H9 (cell line): Measurements from ENCODE around the gene ARHGEF16. TPM values are rescaled to one million over a fixed set of nuclear protein-coding genes. Genes with fewer than 3 reads are reported as not detected.

Experiments used
- DNase-seq: peaks from one replicate; pipeline ENCODE4 v3.0.0-alpha.2; 2017
- H2AFZ ChIP-seq: one replicate; pipeline ENCODE4 v1.6.1; 2013; ENCODE audit warnings: mild to moderate bottlenecking, low read length, control low read depth, moderate library complexity
- H2AK5ac ChIP-seq: 2 replicates; pipeline ENCODE4 v1.6.1; 2013; ENCODE audit warnings: low read length, control low read depth, mixed read lengths; ENCODE audit not compliant: insufficient read length
- H2BK120ac ChIP-seq: one replicate; pipeline ENCODE4 v1.6.1; 2013; ENCODE audit warnings: low read depth, mild to moderate bottlenecking, low read length, control low read depth, inconsistent platforms; ENCODE audit not compliant: poor library complexity, severe bottlenecking
- H2BK12ac ChIP-seq: 2 replicates; pipeline ENCODE4 v1.6.1; 2013; ENCODE audit warnings: low read length, control low read depth, mixed read lengths, low read depth; ENCODE audit not compliant: insufficient read length
- H2BK15ac ChIP-seq: 2 replicates; pipeline ENCODE4 v1.6.1; 2013; ENCODE audit warnings: low read depth, low read length, control low read depth
- H2BK20ac ChIP-seq: one replicate; pipeline ENCODE4 v1.6.1; 2013; ENCODE audit warnings: low read depth, mild to moderate bottlenecking, low read length, control low read depth, inconsistent platforms; ENCODE audit not compliant: poor library complexity, severe bottlenecking
- H2BK5ac ChIP-seq: 2 replicates; pipeline ENCODE4 v1.6.1; 2013; ENCODE audit warnings: low read length, control low read depth, mixed read lengths; ENCODE audit not compliant: insufficient read length
- H3K14ac ChIP-seq: 2 replicates; pipeline ENCODE4 v1.6.1; 2013; ENCODE audit warnings: low read length, control low read depth; ENCODE audit not compliant: insufficient read depth
- H3K18ac ChIP-seq: 2 replicates; pipeline ENCODE4 v1.6.1; 2013; ENCODE audit warnings: low read depth, mild to moderate bottlenecking, mixed read lengths, low read length, control low read depth; ENCODE audit not compliant: insufficient read length
- H3K23ac ChIP-seq: 2 replicates; pipeline ENCODE4 v1.6.1; 2013; ENCODE audit warnings: low read length, control low read depth, mixed read lengths, low read depth; ENCODE audit not compliant: insufficient read length
- H3K23me2 ChIP-seq: 2 replicates; pipeline ENCODE4 v1.6.1; 2013; ENCODE audit warnings: low read depth, mild to moderate bottlenecking, mixed read lengths, low read length, control low read depth; ENCODE audit not compliant: insufficient read length, poor library complexity, severe bottlenecking
- H3K27ac ChIP-seq: 2 replicates; pipeline ENCODE4 v1.5.1; 2013; ENCODE audit warnings: low read length, control low read depth, mixed read lengths, low read depth; ENCODE audit not compliant: insufficient read length
- H3K27me3 ChIP-seq: 2 replicates; pipeline ENCODE4 v1.6.1; 2013; ENCODE audit warnings: low read length, control low read depth, inconsistent platforms; ENCODE audit not compliant: insufficient read depth
- H3K4ac ChIP-seq: 2 replicates; pipeline ENCODE4 v1.6.1; 2013; ENCODE audit warnings: low read depth, mild to moderate bottlenecking, control low read depth, inconsistent platforms, low read length, moderate library complexity
- H3K4me1 ChIP-seq: 2 replicates; pipeline ENCODE4 v1.6.1; 2013; ENCODE audit warnings: low read length, control low read depth, inconsistent platforms; ENCODE audit not compliant: insufficient read depth
- H3K4me2 ChIP-seq: 2 replicates; pipeline ENCODE4 v1.6.1; 2013; ENCODE audit warnings: low read length, control low read depth, mixed read lengths; ENCODE audit not compliant: insufficient read length, insufficient read depth
- H3K56ac ChIP-seq: 2 replicates; pipeline ENCODE4 v1.6.1; 2013; ENCODE audit warnings: low read depth, mild to moderate bottlenecking, mixed read lengths, low read length, control low read depth; ENCODE audit not compliant: insufficient read length
- H3K79me1 ChIP-seq: 2 replicates; pipeline ENCODE4 v1.6.1; 2013; ENCODE audit warnings: low read depth, mild to moderate bottlenecking, moderate library complexity, low read length, control low read depth, inconsistent platforms; ENCODE audit not compliant: insufficient read depth, poor library complexity, severe bottlenecking
- H3K79me2 ChIP-seq: 2 replicates; pipeline ENCODE4 v1.6.1; 2013; ENCODE audit warnings: low read length, control low read depth, inconsistent platforms; ENCODE audit not compliant: insufficient read depth
- H3K9ac ChIP-seq: 2 replicates; pipeline ENCODE4 v1.6.1; 2013; ENCODE audit warnings: low read length, control low read depth, mixed read lengths; ENCODE audit not compliant: insufficient read length; ENCODE audit errors: extremely low read depth
- H3K9me3 ChIP-seq: one replicate; pipeline ENCODE4 v1.6.1; 2013; ENCODE audit warnings: low read depth, low read length, inconsistent platforms; ENCODE audit not compliant: control insufficient read depth
- H3T11ph ChIP-seq: one replicate; pipeline ENCODE4 v1.6.1; 2013; ENCODE audit warnings: mild to moderate bottlenecking, low read length, control low read depth, inconsistent platforms
- H4K20me1 ChIP-seq: one replicate; pipeline ENCODE4 v1.6.1; 2013; ENCODE audit not compliant: control insufficient read depth, insufficient read length, insufficient read depth
- H4K5ac ChIP-seq: 2 replicates; pipeline ENCODE4 v1.6.1; 2013; ENCODE audit warnings: low read depth, mild to moderate bottlenecking, mixed read lengths, low read length, control low read depth; ENCODE audit not compliant: insufficient read length
- H4K8ac ChIP-seq: replicated peaks from 2 replicates; pipeline ENCODE4 v1.6.1; 2013; ENCODE audit warnings: low read length, control low read depth, mixed read lengths, low read depth; ENCODE audit not compliant: insufficient read length
- H4K91ac ChIP-seq: 2 replicates; pipeline ENCODE4 v1.6.1; 2013; ENCODE audit warnings: low read depth, mild to moderate bottlenecking, moderate library complexity, mixed read lengths, low read length, control low read depth; ENCODE audit not compliant: insufficient read length
- H3K27ac Mint-ChIP-seq, 3 experiments: 2 replicates in 2 of 3; 3 replicates in 1 of 3; pipeline ENCODE4 v1.8.0; 2020 to 2021; ENCODE audit warnings: mixed read lengths in 3 of 3, mild to moderate bottlenecking in 1 of 3, moderate library complexity in 1 of 3
- H3K27me3 Mint-ChIP-seq: 2 replicates; pipeline ENCODE4 v1.8.0; 2021; ENCODE audit warnings: low read depth, mild to moderate bottlenecking, moderate library complexity, mixed read lengths
- H3K36me3 Mint-ChIP-seq, 3 experiments: 2 replicates in 2 of 3; 3 replicates in 1 of 3; pipeline ENCODE4 v1.8.0; 2020 to 2021; ENCODE audit warnings: low read depth in 3 of 3, mixed read lengths in 3 of 3; ENCODE audit not compliant: insufficient read depth in 1 of 3
- H3K4me1 Mint-ChIP-seq, 2 experiments: 2 replicates each; pipeline ENCODE4 v1.8.0; 2020; ENCODE audit warnings: mixed read lengths in 2 of 2
- H3K4me3 Mint-ChIP-seq, 2 experiments: 2 replicates in 1 of 2; 3 replicates in 1 of 2; pipeline ENCODE4 v1.8.0; 2020 to 2021; ENCODE audit warnings: mild to moderate bottlenecking in 2 of 2, mixed read lengths in 2 of 2, moderate library complexity in 1 of 2
- H3K9me3 Mint-ChIP-seq, 2 experiments: 2 replicates in 1 of 2; 3 replicates in 1 of 2; pipeline ENCODE4 v1.8.0; 2020; ENCODE audit warnings: mild to moderate bottlenecking in 2 of 2, mixed read lengths in 2 of 2, moderate library complexity in 1 of 2
- CTCF ChIP-seq: fragments of 200-600 bp; sonication (generic); conservative IDR thresholded peaks from 3 replicates; pipeline ENCODE4 v1.8.0; 2021; ENCODE audit warnings: antibody characterized with exemption, mild to moderate bottlenecking
- WGBS: extraction: QIAGEN DNeasy Blood & Tissue Kit; methylation state at CpG from one replicate; pipeline ENCODE4 v1.1.7; 2013; ENCODE audit warnings: missing lambda C conversion rate, low lambda C conversion rate, mixed read lengths; ENCODE audit not compliant: insufficient read length; ENCODE audit errors: extremely low coverage; 5-methylcytosine and 5-hydroxymethylcytosine counted together
- total RNA-seq: library from RNA; stranded (reverse); gene quantifications from 2 replicates; pipeline ENCODE4 v1.2.1, GENCODE V29; 2021

The ARHGEF16 gene
- total RNA-seq, 1 experiment from 2014 or later, result 48.5 TPM

GRCh38 chr1:3514404-3514803 is 59.9 kb downstream of the ARHGEF16 start:
- Histone ChIP-seq H3K23me2 (no peaks in the 10 kb centered on the region), H2BK15ac (no peak overlapping the region), H3K18ac (no peak overlapping the region), H3K4ac (no peak overlapping the region), H3K56ac (no peak overlapping the region), H2AFZ (no peak overlapping the region), H3K14ac (no peak overlapping the region), H2BK12ac (no peak overlapping the region), H2AK5ac (no peak overlapping the region), H3K4me1 (no peaks in the 10 kb centered on the region), H2BK20ac (no peak overlapping the region), H4K20me1 (peaks cover 6% of the 10 kb centered on the region), H3K79me1 (no peaks in the 10 kb centered on the region), H3K27ac (no peak overlapping the region), H2BK120ac (no peak overlapping the region), H4K91ac (no peak overlapping the region), H4K8ac (no peak overlapping the region), H3K9me3 (no peaks in the 10 kb centered on the region), H3K9ac (no peak overlapping the region), H3K27me3 (no peaks in the 10 kb centered on the region), H3K4me2 (no peak overlapping the region), H3T11ph (no peak overlapping the region), H2BK5ac (no peak overlapping the region), H4K5ac (no peak overlapping the region), H3K79me2 (no peaks in the 10 kb centered on the region; the same call in 1 of the 2 replicates), H3K23ac (no peak overlapping the region)
- Mint-ChIP-seq H3K4me1 (no peaks in the 10 kb centered on the region), H3K4me3 (no peak overlapping the region), H3K9me3 (peaks cover 0 to 3% of the 10 kb centered on the region in 2 experiments; a peak in 3 of 5 replicates), H3K27ac (peak overlapping the region in 1 of 3 experiments; percentile 55; a peak in 1 of 7 replicates), H3K27me3 (no peaks in the 10 kb centered on the region; the same call in 1 of the 2 replicates), H3K36me3 (peaks cover 0 to 10% (median 5%) of the 10 kb centered on the region in 3 experiments; a peak in 4 of 7 replicates)
- DNase-seq, result no peak
- WGBS, result no CpG with 5 or more reads among the region's 17 CpGs
- no peak for TF ChIP-seq CTCF
